GM12875 (cell line): ENCODE data around the gene CYP11A1.

Experiments
- H3K4me3 ChIP-seq: one replicate; pipeline ENCODE4 v1.5.1; 2011; ENCODE audit warnings: low read depth, low read length, control low read depth
- CTCF ChIP-seq: IDR thresholded peaks from 2 replicates; pipeline ENCODE4 v1.5.1; 2011; ENCODE audit warnings: low read depth, mild to moderate bottlenecking, control low read depth, inconsistent platforms, low read length, moderate library complexity, borderline replicate concordance; ENCODE audit not compliant: insufficient read depth

The CYP11A1 gene

GRCh38 chr15:74326746-74327145 is 40.7 kb downstream of the CYP11A1 start:
- TF ChIP-seq CTCF, result no peak
- no peak overlapping the region for H3K4me3 ChIP-seq

- TF ChIP-seq CTCF, result no peak
- H3K4me3 ChIP-seq, result no peak overlapping the region
Observed at GRCh38 chr15:74324714-74325113, 42.7 kb downstream of the CYP11A1 start.

GRCh38 chr15:74322558-74323180 is 44.8 kb downstream of the CYP11A1 start:
- peak; percentile 96 for TF ChIP-seq CTCF
- no peak overlapping the region for H3K4me3 ChIP-seq

- no peak overlapping the region for H3K4me3 ChIP-seq
- TF ChIP-seq CTCF, result peak; percentile 79
Observed at GRCh38 chr15:74320352-74321247, 46.8 kb downstream of the CYP11A1 start.

- H3K4me3 ChIP-seq, result no peak overlapping the region
- no peak for TF ChIP-seq CTCF
Observed at GRCh38 chr15:74319596-74320351, 47.7 kb downstream of the CYP11A1 start.

GRCh38 chr15:74319138-74319460 is 48.3 kb downstream of the CYP11A1 start:
- TF ChIP-seq CTCF, result no peak

More at GRCh38 chr15:74319138-74319460, 48.3 kb downstream of the CYP11A1 start:
- H3K4me3 ChIP-seq, result no peak overlapping the region
